Hepatocyte (in vitro differentiated cells): ENCODE results near the gene ROBO4.

Experiments used
- EZH2 ChIP-seq: fragments of 200-600 bp; sonication (generic); IDR thresholded peaks from 2 replicates; pipeline ENCODE4 v1.6.1; 2016; ENCODE audit warnings: antibody characterized with exemption, mild to moderate bottlenecking, borderline replicate concordance
- TF ChIP-seq, protein P1 (sequence below): fragments of 200-600 bp; sonication (generic); IDR thresholded peaks from 2 replicates; pipeline ENCODE4 v1.5.1; 2016; ENCODE audit warnings: antibody characterized with exemption, mild to moderate bottlenecking; ENCODE audit not compliant: poor library complexity

DNA sequence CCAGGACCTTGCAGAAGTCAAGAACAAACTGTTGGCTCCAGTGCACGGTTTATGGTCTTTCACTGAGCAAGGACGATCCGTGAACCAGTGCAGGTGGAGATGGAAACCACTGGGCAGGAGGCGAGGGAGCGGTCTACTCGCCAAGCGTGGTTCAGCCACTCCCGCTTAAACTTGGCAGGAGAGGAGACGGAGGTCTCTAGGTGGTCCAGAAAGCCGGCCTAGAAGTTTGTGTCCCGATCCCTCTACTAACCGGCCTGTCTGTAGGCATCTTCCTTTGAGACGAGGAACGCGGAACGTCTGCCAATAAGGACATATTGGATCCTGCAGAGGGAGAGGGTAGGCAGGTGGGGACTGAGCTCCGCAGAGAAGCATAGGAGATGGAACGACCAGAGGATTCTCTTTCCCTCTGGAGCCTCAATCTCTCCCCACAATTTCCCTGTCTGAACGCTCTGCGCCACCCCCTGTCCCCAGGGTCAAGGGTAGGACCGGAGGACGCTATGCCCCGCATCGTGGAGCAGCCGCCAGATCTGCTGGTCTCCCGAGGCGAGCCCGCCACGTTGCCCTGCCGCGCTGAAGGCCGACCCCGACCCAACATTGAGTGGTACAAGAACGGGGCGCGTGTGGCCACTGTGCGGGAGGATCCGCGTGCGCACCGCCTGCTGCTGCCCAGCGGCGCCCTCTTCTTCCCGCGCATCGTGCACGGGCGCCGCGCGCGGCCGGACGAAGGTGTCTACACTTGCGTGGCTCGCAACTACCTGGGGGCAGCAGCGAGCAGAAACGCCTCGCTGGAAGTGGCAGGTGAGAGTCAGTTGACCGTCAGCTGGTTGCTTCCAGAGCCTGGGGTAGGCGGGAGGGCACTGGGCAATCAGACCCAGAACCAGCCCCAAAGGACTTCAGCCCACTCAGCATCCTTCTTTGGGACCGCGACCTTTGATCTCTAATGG, 29.1 kb downstream of the ROBO4 start:
- TF ChIP-seq, protein P1, sequence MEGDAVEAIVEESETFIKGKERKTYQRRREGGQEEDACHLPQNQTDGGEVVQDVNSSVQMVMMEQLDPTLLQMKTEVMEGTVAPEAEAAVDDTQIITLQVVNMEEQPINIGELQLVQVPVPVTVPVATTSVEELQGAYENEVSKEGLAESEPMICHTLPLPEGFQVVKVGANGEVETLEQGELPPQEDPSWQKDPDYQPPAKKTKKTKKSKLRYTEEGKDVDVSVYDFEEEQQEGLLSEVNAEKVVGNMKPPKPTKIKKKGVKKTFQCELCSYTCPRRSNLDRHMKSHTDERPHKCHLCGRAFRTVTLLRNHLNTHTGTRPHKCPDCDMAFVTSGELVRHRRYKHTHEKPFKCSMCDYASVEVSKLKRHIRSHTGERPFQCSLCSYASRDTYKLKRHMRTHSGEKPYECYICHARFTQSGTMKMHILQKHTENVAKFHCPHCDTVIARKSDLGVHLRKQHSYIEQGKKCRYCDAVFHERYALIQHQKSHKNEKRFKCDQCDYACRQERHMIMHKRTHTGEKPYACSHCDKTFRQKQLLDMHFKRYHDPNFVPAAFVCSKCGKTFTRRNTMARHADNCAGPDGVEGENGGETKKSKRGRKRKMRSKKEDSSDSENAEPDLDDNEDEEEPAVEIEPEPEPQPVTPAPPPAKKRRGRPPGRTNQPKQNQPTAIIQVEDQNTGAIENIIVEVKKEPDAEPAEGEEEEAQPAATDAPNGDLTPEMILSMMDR, result no peak
- TF ChIP-seq EZH2, result no peak
